NCI-H526 treated with DMSO at 0.1 percent for 48 hours (cell line): ENCODE results near the gene C9orf43.
A peak's percentile ranks its signal among the peaks of the same experiment; 100 is the strongest.
"Not testable (repeated sequence)": the region's sequence is repeated elsewhere in the genome, so short reads cannot be mapped to it uniquely, and the experiment has no call there.

Experiments used
- DNase-seq: peaks from one replicate; lab custom pipeline; 2025; lab: John Stamatoyannopoulos, UW

C9orf43 gene, protein sequence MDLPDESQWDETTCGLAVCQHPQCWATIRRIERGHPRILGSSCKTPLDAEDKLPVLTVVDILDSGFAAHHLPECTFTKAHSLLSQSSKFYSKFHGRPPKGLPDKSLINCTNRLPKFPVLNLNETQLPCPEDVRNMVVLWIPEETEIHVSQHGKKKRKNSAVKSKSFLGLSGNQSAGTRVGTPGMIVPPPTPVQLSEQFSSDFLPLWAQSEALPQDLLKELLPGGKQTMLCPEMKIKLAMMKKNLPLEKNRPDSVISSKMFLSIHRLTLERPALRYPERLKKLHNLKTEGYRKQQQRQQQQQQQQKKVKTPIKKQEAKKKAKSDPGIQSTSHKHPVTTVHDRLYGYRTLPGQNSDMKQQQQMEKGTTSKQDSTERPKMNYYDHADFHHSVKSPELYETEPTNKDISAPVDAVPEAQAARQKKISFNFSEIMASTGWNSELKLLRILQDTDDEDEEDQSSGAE

DNA sequence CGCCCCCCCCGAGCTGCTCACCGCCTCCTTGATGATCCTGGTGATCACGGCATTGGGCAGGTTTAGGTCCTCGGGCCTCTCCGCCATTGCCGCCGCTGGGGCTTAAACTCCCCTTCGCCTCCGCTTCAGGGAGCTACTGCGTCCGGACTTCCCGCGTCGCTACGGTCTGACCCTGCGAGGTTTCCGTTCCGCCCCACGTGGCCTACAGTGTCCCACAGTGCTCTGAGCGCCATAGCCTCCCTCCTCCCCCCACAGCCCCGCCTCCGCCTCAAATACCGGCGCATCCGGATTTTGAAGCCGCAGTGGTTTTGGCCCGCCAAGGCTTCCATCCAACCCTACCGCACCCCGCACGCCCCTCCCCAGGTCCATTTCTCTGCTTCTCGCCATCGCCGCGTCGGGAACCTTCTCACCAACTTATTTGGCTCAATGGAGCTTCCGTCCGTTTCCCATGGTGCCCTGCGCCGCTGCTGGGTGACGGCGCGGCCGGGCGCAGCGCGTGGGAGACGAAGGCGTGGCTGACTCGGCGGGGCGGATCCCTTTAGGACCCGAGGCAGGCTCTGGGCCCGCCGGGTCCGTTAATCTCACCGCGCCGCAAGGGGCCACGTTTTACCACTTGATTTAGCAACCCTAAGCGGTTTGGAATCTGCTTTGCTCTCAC is at the start of gene C9orf43, which contains the start of gene POLE3:
TSS of gene C9orf43 (plus strand) at position 541 of the 658 bp plus-strand sequence. CDS start 2,747 bp downstream, outside the sequence.
TSS of gene POLE3 (minus strand) at position 469 of the 658 bp plus-strand sequence. CDS start at position 87, 382 bp downstream.
- peak; percentile 72 for DNase-seq

- DNase-seq = no peak
These were observed 49.1 kb upstream of the C9orf43 start for GRCh38 chr9:113361304-113362018.

DNA sequence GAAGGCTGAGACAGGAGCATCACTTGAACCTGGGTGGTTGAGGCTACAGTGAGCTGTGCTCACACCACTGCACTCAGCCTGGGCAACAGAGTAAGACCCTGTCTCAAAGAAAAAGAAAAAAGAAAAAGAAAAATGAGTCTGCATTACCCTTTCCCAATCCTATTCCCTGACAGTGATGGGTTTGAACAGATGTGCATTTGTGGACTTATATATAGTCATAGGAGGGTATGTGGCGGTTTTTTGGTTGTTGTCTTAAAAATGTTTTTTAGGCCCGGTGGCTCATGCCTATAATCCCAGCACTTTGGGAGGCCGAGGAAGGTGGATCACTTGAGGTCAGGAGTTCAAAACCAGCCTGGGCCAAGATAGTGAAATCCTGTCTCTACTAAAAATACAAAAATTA is 47.2 kb upstream of the C9orf43 start:
- no peak for DNase-seq

GRCh38 chr9:113364951-113365350 is 45.6 kb upstream of the C9orf43 start:
- DNase-seq = no peak

DNA sequence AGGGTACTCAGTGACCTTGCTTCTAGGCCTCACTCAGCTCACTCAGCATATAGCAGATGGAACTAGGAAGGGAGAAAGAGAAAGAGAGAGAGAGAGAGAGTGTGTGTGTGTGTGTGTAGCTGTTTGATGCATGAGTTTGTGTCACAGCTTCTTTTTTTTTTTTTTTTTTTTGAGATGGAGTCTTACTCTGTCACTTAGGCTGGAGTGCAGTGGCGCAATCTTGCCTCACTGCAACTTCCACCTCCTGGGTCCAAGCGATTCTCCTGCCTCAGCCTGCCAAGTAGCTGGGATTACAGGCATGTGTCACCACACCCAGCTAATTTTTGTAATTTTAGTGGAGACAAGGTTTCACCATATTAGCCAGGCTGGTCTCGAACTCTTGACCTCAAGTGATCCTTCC is 44.9 kb upstream of the C9orf43 start:
- DNase-seq = not testable (repeated sequence)

DNA sequence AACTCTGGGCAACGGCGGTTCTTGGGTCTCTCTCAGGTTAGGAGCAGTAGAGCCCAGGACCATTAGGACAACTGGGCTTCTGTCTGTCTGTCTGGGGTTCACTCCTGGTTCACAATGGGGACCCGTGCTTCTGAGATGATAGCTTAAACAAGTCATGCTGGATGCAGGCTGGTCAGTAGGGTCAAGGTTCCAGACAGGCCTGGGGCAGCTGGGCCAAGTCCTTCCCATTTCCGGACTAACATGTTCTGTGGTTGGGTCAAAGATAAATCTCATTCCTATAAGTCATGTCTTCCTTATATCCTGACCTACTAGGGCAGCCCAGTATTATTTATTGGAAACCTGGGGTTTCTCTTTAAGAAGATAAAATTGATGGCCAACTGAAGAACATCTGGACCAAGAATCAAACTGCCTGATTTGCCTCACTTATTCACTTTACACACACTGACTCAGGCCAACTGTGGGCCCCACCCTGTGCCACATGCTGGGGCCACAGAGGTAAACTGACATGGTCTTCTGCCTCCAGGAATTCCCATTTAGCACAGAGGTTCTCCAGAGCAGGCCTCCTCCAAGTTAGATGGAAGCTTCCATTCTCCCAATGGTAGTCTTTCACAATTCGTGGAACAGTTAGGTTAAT is 42.1 kb upstream of the C9orf43 start:
- no peak for DNase-seq

DNA sequence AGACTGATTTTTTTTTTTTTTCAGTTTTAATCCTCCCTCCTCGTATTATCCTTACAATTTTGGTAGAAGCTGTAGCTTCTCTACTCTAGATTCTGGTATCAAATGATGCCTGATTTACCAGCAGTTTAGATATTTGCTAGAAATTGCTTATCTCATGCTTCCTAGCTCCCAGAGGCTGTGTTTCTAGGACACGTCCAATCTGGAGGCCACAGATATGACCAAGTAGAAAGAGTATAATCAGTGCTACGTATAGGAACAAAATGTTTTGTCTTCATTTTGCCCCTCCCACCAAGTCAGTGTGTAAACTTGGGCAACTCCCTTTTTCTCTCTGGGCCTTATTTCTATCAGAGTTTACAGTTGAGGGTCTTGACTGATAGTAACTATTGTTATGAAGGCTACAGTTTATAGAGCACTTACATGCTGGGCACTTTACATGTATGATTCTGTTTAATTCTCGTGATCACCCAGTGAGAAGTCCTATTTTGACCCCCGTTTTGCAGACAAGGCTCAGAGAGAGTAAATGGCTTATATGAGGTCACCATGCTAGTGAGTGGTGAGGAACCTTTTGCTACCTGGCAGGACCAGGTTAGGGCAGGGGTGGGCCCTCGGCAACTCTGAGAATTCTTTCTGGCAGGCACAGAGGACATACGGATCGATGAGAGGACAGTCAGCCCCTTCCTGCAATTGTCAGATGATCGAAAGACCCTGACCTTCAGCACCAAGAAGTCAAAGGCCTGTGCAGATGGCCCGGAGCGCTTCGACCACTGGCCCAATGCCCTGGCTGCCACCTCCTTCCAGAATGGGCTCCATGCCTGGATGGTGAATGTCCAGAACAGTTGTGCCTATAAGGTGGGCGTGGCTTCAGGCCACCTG is 41.3 kb upstream of the C9orf43 start:
- no peak for DNase-seq

GRCh38 chr9:113369855-113370140 is 40.7 kb upstream of the C9orf43 start:
- no peak for DNase-seq

- no peak for DNase-seq
These were observed 39.7 kb upstream of the C9orf43 start for GRCh38 chr9:113370806-113371325.

- no peak for DNase-seq
These were observed 38.5 kb upstream of the C9orf43 start for GRCh38 chr9:113372059-113372458.

DNA sequence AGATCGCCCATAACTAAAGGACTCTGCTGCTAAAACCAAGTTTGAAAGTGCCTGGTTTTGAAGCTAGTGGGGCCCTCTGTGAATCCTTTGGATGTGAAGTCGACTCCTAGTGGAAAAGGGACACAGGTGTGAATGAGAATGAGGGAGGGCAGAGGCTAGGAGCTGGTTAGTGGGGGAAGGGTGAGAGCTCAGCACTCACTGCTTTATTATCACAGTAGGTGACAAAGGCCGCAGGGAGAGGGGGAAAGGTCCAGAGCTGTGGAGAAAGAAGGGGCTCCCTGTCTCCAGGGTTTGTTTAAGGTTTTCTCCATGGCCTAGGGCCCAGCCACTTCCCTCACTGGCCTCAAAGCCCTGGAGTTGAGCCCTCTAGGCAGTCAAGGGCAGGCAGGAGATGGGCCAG is 37.3 kb upstream of the C9orf43 start:
- no peak for DNase-seq

DNA sequence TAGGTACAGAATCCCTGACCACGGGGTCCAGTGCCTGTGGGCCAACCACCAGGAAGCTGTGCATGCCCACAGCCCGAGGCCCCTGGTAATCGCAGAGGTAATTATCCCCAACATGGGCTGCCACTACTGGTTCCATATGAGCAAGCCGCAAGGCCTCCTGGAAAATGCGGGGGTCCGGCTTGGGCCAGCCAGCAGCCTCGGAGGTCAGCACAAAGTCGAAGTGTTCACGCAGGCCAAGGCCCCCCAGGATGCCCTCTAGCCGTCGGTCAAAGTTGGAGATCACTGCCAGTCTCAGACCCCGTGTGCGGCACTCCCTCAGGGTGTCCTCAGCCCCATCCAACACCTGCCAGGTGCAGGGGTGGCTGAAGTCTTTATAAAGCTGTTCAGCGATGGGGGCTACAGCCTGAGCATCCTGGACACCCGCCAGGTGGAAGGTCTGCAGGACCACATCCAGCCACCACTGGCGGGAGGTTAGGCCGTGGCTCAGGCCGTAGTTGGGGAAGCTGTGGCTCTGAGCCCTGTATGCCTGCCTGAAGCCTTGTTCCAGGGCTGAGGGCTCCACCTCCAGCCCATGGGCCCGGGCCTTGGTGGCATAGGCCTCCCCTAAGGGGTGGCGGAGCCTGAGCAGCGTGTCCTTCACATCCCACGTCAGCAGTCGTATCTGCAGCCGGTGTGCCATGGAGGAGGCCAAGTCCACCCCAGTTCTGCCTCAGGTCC is 36.7 kb upstream of the C9orf43 start:
- DNase-seq = no peak

DNA sequence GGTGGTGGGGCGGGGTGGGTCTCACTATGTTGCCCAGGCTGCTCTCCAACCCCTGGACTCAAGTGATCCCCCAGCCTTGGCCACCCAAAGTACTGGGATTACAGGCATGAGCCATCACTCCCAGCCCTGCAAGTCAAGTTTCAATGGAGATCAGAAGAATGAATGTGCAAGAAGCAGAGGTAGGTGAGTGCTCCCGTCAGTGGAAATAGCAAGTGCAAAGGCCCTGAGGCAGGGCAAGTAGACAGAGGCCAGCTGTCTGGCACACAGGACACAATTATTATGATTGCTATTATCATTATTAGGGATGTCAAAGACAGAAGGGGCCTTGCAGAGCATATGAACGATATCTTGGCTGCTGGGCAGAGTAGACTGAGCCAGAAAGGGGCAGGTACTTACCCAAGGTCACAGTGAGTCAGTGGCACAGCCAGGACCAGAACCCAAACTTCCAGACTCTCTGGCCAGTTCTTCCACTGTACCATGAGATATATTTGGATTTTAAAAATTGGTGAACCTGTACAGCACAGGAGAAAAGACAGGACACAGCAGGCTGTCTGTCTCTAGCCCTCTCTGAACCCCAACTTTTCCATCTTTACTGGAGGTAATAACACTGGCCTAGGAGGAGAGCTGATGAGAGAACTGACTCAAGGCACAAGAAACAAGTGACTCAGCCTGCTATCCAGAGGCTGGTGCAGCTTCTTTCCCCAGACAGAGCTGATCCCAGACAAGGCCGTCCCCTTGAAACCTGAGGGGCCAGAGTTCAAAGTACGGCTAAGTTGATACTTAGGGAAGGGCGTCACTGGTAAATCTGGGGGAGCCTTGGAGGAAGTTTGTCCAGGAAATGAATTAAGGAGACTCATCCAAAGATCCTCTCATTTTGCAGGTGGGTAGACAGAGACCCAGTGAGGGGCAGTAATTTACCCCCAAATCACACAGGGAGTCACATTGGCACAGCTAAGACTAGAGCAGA is 35.2 kb upstream of the C9orf43 start:
- DNase-seq = no peak

- DNase-seq = peak; percentile 52
These were observed 33.6 kb upstream of the C9orf43 start, which contains the start of gene HDHD3 for GRCh38 chr9:113376634-113377567. Gene HDHD3, minus strand, starts transcription at chr9:113376986. Its CDS starts 2,632 bp downstream, at chr9:113374354.

DNA sequence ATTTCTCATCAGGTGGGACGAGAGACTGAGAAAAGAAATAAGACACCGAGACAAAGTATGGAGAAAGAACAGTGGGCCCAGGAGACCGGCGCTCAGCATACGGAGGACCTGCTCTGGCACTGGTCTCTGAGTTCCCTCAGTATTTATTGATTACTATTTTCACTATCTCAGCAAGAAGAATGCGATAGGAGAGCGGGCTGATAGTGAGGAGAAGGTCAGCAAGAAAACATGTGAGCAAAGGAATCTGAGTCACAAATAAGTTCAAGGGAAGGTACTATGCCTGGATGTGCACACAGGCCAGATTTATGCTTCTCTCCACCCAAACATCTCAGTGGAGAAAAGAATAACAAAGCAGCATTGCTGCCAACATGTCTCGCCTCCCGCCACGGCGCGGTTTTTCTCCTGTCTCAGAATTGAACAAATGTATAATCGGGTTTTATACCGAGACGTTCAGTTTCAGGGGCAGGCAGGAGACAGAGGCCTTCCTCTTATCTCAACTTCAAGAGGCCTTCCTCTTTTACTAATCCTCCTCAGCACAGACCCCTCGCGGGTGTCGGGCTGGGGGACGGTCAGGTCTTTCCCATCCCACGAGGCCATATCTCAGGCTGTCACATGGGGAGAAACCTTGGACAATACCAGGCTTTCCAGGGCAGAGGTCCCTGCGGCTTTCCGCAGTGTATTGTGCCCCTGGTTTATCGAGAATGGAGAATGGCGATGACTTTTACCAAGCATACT is 31.3 kb upstream of the C9orf43 start:
- DNase-seq = not testable (repeated sequence)

- DNase-seq = not testable (repeated sequence)
These were observed 30.7 kb upstream of the C9orf43 start for GRCh38 chr9:113379829-113380210.

GRCh38 chr9:113380869-113381378 is 29.6 kb upstream of the C9orf43 start:
- no peak for DNase-seq
